ENCODE data around the gene OOSP2.

DNA sequence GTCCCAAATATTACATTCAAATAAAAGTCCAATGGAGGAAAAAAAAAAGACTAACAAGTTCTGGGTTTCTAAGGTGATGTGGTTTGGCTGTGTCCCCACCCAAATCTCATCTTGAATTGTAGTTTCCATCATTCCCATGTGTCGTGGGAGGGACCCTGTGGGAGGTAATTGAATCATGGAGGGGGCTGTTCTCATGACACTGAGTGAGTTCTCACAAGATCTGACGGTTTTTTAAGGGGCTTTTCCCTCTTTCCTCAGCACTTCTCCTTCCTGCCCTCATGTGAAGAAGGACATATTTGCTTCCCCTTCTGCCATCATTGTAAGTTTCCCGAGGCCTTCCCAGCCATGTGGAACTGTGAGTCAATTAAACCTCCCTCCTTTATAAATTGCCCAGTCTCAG lies 40.3 kb downstream of the OOSP2 start:
- TF ChIP-seq POLR2A (IDR thresholded peaks at IDR 0.05; ENCODE audit: low read length) (no peak), GATA1 (IDR thresholded peaks at IDR 0.05; ENCODE audit: low read depth, low read length) (no peak)

Measured in erythroblast (primary cell).